ENCODE measurements around the gene CDK2AP2.

DNA sequence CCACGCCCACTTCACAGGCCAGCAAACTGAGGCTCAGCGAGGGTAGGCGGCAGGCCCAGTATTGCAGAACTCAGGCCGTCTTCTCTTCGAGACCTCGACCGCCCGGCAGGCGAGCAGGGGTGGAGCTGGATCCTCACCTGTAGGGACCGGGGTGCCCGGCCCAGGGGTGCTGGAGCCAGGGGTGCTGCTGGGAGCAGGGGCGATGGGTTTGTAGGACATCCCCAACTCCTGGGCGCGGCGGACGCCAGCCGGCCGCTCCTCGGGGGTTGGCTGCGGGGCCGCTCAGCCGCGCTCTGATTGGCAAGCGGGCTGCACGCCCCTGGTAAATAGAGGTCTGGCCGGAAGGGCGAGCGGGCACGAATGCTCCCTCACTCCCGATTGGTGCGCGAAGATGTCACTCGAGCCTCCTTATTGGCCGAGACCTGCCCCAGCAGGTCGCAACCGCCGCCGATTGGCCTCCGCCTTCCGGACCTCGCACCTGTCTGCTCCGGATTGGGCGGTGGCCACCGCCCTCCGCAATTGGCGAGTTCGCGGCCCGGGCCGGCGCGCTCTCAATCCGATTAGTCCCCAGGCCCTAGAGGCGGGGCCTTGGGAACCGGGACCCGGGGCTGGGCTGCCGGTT lies at the start of gene CDK2AP2:
- TF ChIP-seq GLIS3 (CRISPR knock-in tag; IDR thresholded peaks at IDR 0.05) (no peak), TSHZ2 (CRISPR knock-in tag; IDR thresholded peaks at IDR 0.05) (no peak), ZNF565 (CRISPR knock-in tag; conservative IDR thresholded peaks at IDR 0.05; ENCODE audit: low read depth) (no peak), PATZ1 (CRISPR knock-in tag; IDR thresholded peaks at IDR 0.05; ENCODE audit: borderline replicate concordance) (no peak), BACH2 (CRISPR knock-in tag; IDR thresholded peaks at IDR 0.05; ENCODE audit: borderline replicate concordance) (no peak), CREB5 (CRISPR knock-in tag; IDR thresholded peaks at IDR 0.05; ENCODE audit: low read depth) (no peak), ARNTL (CRISPR knock-in tag; IDR thresholded peaks at IDR 0.05; ENCODE audit: borderline replicate concordance, low read depth) (no peak), ZFP30 (CRISPR knock-in tag; IDR thresholded peaks at IDR 0.05) (no peak), ISL1 (CRISPR knock-in tag; IDR thresholded peaks at IDR 0.05) (no peak), OSR1 (CRISPR knock-in tag; IDR thresholded peaks at IDR 0.05) (no peak), POU6F1 (CRISPR knock-in tag; IDR thresholded peaks at IDR 0.05; ENCODE audit: borderline replicate concordance, low read depth) (no peak), ESRRG (CRISPR knock-in tag; IDR thresholded peaks at IDR 0.05) (0 out of 2 replicates have a peak, but pooled peaks have one; percentile 20), TCF4 (CRISPR knock-in tag; IDR thresholded peaks at IDR 0.05; ENCODE audit: borderline replicate concordance) (no peak), SNAI2 (CRISPR knock-in tag; IDR thresholded peaks at IDR 0.05) (no peak)

Measured in SK-N-SH treated with all-trans-retinoic acid at 6 μM for 48 hours (cell line).